K562 (cell line): ENCODE data around the gene ANKMY1. TPM values are rescaled to one million over a fixed set of nuclear protein-coding genes. Genes with fewer than 3 reads are reported as not detected.

Experiments
- ATAC-seq: fragments of 200-7000 bp; cut with Tn5 transposase; 3 replicates; pipeline ENCODE4 v1.9.1; 2020; ENCODE audit warnings: moderate library complexity
- BruUV-seq: library from RNA; stranded (reverse); fragments of 400-500 nt; replicated peaks from 2 replicates; lab custom pipeline; 2021; lab: Mats Ljungman, UMichigan
- CTCF ChIA-PET: fragments of 300-600 bp; formaldehyde crosslinking; extraction: SDS; loops from one replicate; lab custom pipeline; 2021; ENCODE audit warnings: low intra/inter-chr PET ratio; lab: Yijun Ruan, JAX
- POLR2A ChIA-PET: fragments of 300-600, 350-650 bp; sonication (Branson Sonifier 250); formaldehyde crosslinking; extraction: SDS; loops from one replicate; lab custom pipeline; 2021; ENCODE audit warnings: antibody characterized with exemption, inconsistent platforms; lab: Yijun Ruan, JAX
- DNase-seq, 4 experiments: peaks; one replicate each; pipeline versions ENCODE4 v3.0.0 to v3.0.0-alpha.2; 2011 to 2018; ENCODE audit warnings: low spot score in 3 of 4, mixed read lengths in 3 of 4; ENCODE audit errors: extremely low read depth in 1 of 4
- FAIRE-seq: peaks from 2 replicates; lab custom pipeline; 2011; peaks lifted over from hg19 to GRCh38; lab: Jason Lieb, UNC
- H2AFZ ChIP-seq: 2 replicates; pipeline ENCODE4 v1.6.0; 2011; ENCODE audit warnings: low read depth, low read length, control low read depth, inconsistent platforms
- H3K27ac ChIP-seq: fragments of 200-600 bp; 3 replicates; pipeline ENCODE4 v1.8.0; 2011; ENCODE audit warnings: low read depth, mild to moderate bottlenecking, control low read depth, inconsistent platforms, low read length, moderate library complexity, mixed read lengths; ENCODE audit errors: extremely low read depth
- H3K27me3 ChIP-seq, 2 experiments: fragments of 300-600 bp in 1 of 2; 2 replicates in 1 of 2; 3 replicates in 1 of 2; pipeline versions ENCODE4 v1.6.0 to v1.8.0; 2011; ENCODE audit warnings: inconsistent platforms in 2 of 2, low read length in 2 of 2, mild to moderate bottlenecking in 1 of 2, mixed read lengths in 1 of 2, moderate library complexity in 1 of 2; ENCODE audit not compliant: control insufficient read depth in 2 of 2, insufficient read depth in 2 of 2
- H3K36me3 ChIP-seq: fragments of 300-600 bp; 3 replicates; pipeline ENCODE4 v1.8.0; 2011; ENCODE audit warnings: mild to moderate bottlenecking, low read length, inconsistent platforms; ENCODE audit not compliant: control insufficient read depth, insufficient read depth
- H3K4me1 ChIP-seq, 2 experiments: fragments of 200-600 bp in 1 of 2; replicated peaks in 1 of 2; 2 replicates in 1 of 2; 3 replicates in 1 of 2; pipeline versions ENCODE4 v1.5.1 to v1.8.0; 2011; ENCODE audit warnings: inconsistent platforms in 2 of 2, low read length in 2 of 2, mild to moderate bottlenecking in 1 of 2, mixed read lengths in 1 of 2, moderate library complexity in 1 of 2; ENCODE audit not compliant: control insufficient read depth in 2 of 2, insufficient read depth in 2 of 2
- H3K4me2 ChIP-seq: 2 replicates; pipeline ENCODE4 v1.6.1; 2011; ENCODE audit warnings: low read length, control low read depth, inconsistent platforms, mixed read lengths; ENCODE audit not compliant: insufficient read depth
- H3K4me3 ChIP-seq: fragments of 200-600 bp; sonication (generic), shearing (Covaris generic); 2 replicates; pipeline ENCODE4 v1.5.1; 2016; ENCODE audit warnings: control low read depth, inconsistent platforms
- H3K79me2 ChIP-seq: fragments of 200-600 bp; 3 replicates; pipeline ENCODE4 v1.8.0; 2011; ENCODE audit warnings: low read length, inconsistent platforms; ENCODE audit not compliant: control insufficient read depth, insufficient read depth
- H3K9ac ChIP-seq, 2 experiments: 2 replicates each; pipeline versions ENCODE4 v1.6.0 to v1.6.1; 2011; ENCODE audit warnings: low read depth in 2 of 2, low read length in 2 of 2, control low read depth in 1 of 2, inconsistent platforms in 1 of 2, mild to moderate bottlenecking in 1 of 2, mixed read lengths in 1 of 2; ENCODE audit not compliant: insufficient read depth in 1 of 2
- H3K9me1 ChIP-seq: one replicate; pipeline ENCODE4 v1.6.0; 2011; ENCODE audit warnings: inconsistent platforms, mild to moderate bottlenecking, low read length, moderate library complexity; ENCODE audit not compliant: control insufficient read depth, insufficient read depth
- H3K9me3 ChIP-seq: replicated peaks from 2 replicates; pipeline ENCODE4 v1.5.1; 2011; ENCODE audit warnings: low read depth, low read length, inconsistent platforms; ENCODE audit not compliant: control insufficient read depth, insufficient read depth
- H4K20me1 ChIP-seq: replicated peaks from 2 replicates; pipeline ENCODE4 v1.6.1; 2011; ENCODE audit warnings: low read length, inconsistent platforms, mixed read lengths; ENCODE audit not compliant: control insufficient read depth, insufficient read depth
- FOXA3 ChIP-seq, 2 experiments: fragments of 450-650 bp in 1 of 2; sonication (generic) in 1 of 2; formaldehyde crosslinking; IDR thresholded peaks in 1 of 2; conservative IDR thresholded peaks in 1 of 2; 2 replicates each; pipeline versions ENCODE4 v1.4.0 to v1.8.0; 2020 to 2022; ENCODE audit warnings: mild to moderate bottlenecking in 2 of 2, missing genetic modification reagents in 1 of 2
- NR4A1 ChIP-seq, 2 experiments: fragments of 250-450 bp in 1 of 2; fragments of 450-650 bp in 1 of 2; sonication (Bioruptor Pico) in 1 of 2; IDR thresholded peaks; 2 replicates each; pipeline versions ENCODE4 v1.4.0 to v1.6.1; 2016 to 2020; ENCODE audit warnings: mild to moderate bottlenecking in 2 of 2, missing compliant biosample characterization in 1 of 2, missing genetic modification characterization in 1 of 2, moderate library complexity in 1 of 2
- SMARCE1 ChIP-seq: fragments of 450-650 bp; IDR thresholded peaks from 2 replicates; pipeline ENCODE4 v1.7.1; 2016; ENCODE audit warnings: mild to moderate bottlenecking
- SRSF7 ChIP-seq: fragments of 200-400 bp; formaldehyde crosslinking; optimal IDR thresholded peaks from 2 replicates; pipeline ENCODE3; 2017; ENCODE audit warnings: mild to moderate bottlenecking, low read depth, low read length
- ZNF239 ChIP-seq: fragments of 250-450 bp; sonication (Bioruptor Pico); IDR thresholded peaks from 2 replicates; pipeline ENCODE4 v1.4.0; 2020; ENCODE audit warnings: mild to moderate bottlenecking
- WGBS: fragments of 100-300 bp; shearing (Covaris generic); methylation state at CpG from one replicate; pipeline ENCODE4 v1.1.6; 2016; ENCODE audit warnings: low coverage, mixed read lengths; ENCODE audit not compliant: insufficient coverage; ENCODE audit errors: missing lambda C conversion rate; 5-methylcytosine and 5-hydroxymethylcytosine counted together
- in situ Hi-C: fragments of 300-500 bp; cut with MboI; formaldehyde crosslinking; loops from 4 replicates; pipeline ENCODE4 v1.15.0; 2018; ENCODE audit warnings: inconsistent platforms, mixed read lengths
- intact Hi-C: fragments of 100-400 bp; cut with micrococcal nuclease; formaldehyde crosslinking; loops from 2 replicates; pipeline ENCODE4 v1.14.2; 2022
- polyA plus RNA-seq, 8 experiments: library from polyadenylated mRNA; depleted of rRNA in 4 of 8; stranded (reverse) in 5 of 8; unstranded in 3 of 8; fragments of >200 nt; fragmentation: Nextera tagmentation in 2 of 8; fragmentation: Illumina TruSeq in 1 of 8; extraction: Ambion mirVana in 2 of 8; extraction: Trizol in 1 of 8; gene quantifications; 2 replicates each; pipeline versions ENCODE4 v1.2.1 to v1.2.3, GENCODE V29; 2011 to 2014; ENCODE audit warnings: inconsistent platforms in 1 of 8, missing spikeins in 1 of 8
- total RNA-seq, 7 experiments: library from RNA; depleted of rRNA in 6 of 7; stranded (reverse); fragments of >200 nt in 6 of 7; fragmentation: Illumina TruSeq in 2 of 7; extraction: Trizol in 2 of 7; gene quantifications; 2 replicates each; pipeline versions ENCODE4 v1.2.1 to v1.2.3, GENCODE V29; 2011 to 2021; ENCODE audit warnings: low replicate concordance in 1 of 7
- TF ChIP-seq, protein P1 (sequence below): fragments of 250-450 bp; sonication (Bioruptor Pico); IDR thresholded peaks from 2 replicates; pipeline ENCODE4 v1.4.0; 2020; ENCODE audit warnings: mild to moderate bottlenecking, moderate library complexity
- TF ChIP-seq, protein P2 (sequence below), 2 experiments: fragments of 250-450 bp in 1 of 2; fragments of 450-650 bp in 1 of 2; sonication (Bioruptor Pico) in 1 of 2; IDR thresholded peaks; 2 replicates each; pipeline versions ENCODE4 v1.6.1 to v1.8.0; 2016 to 2021; ENCODE audit warnings: mild to moderate bottlenecking in 2 of 2, moderate library complexity in 2 of 2, missing compliant biosample characterization in 1 of 2, missing genetic modification characterization in 1 of 2
- TF ChIP-seq, protein P3 (sequence below): sonication (generic); formaldehyde crosslinking; IDR thresholded peaks from 2 replicates; pipeline ENCODE4 v1.8.0; 2022; ENCODE audit warnings: mild to moderate bottlenecking, missing genetic modification reagents

Gene ANKMY1
- total and polyA plus RNA-seq, 9 of the 15 experiments (the other 6 are each of a cell fraction or from before 2014, with no cell fraction given): 0.75 to 15.1 (median 11.7) TPM

DNA sequence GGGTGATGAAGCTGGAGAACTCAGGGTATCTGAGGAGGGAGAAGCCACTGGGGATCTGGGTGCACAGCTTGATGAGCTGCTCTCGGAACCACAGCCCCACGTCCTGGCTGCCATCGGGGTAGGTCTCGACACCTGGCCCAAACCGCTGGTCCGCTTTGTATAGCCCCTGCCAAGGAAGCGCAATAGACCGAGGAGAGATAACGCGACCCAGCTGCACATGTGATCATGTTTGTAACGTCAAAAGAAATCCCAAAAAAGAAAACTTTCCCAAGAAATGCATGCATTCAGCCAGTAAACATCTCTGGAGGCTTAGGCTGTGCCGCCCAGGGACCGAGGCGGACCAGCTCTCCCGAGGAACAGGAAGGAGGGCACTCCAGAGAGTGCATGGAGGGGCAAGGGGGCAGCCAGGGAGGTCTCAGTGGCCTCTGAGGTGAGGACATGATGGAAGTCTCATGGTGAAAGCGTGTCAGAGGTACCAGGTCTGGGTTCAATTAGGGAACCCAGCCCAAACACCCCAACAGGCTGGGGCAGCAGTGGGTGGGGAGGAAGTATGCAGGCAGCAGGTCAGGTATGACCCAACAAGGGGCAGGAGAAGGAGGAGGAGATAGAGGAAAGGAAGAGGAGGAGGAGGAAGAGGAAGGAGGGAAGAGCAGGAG, 28.3 kb downstream of the ANKMY1 start:
- POLR2A ChIA-PET: interaction anchor here (0.5 to 0.7 kb wide), 3 partner anchors 14 to 83 kb away, joined by 3 to 4 read pairs (median 4); no protein-coding TSS in a partner anchor
- Histone ChIP-seq H3K4me2 (no peak overlapping the region), H3K27me3 (no peaks in the 10 kb centered on the region), H4K20me1 (no peaks in the 10 kb centered on the region), H3K9me1 (no peaks in the 10 kb centered on the region), H3K9ac (no peak overlapping the region), H3K9me3 (peaks cover 15% of the 10 kb centered on the region), H3K4me3 (no peak overlapping the region), H2AFZ (no peak overlapping the region), H3K36me3 (peaks cover 35% of the 10 kb centered on the region; the same call in 2 of the 3 replicates), H3K79me2 (no peaks in the 10 kb centered on the region; the same call in 2 of the 3 replicates), H3K4me1 (no peaks in the 10 kb centered on the region; a peak in 1 of 5 replicates), H3K27ac (no peak overlapping the region)
- intact Hi-C loops: no loop called here
- in situ Hi-C loops: no loop called here
- ATAC-seq (no peak), DNase-seq (no peak), FAIRE-seq (no peak)
- BruUV-seq: no TSS peak
- 97% methylated on average over 11 of the region's 16 CpGs for WGBS
- CTCF ChIA-PET: no interaction called here
- TF ChIP-seq, protein P1, sequence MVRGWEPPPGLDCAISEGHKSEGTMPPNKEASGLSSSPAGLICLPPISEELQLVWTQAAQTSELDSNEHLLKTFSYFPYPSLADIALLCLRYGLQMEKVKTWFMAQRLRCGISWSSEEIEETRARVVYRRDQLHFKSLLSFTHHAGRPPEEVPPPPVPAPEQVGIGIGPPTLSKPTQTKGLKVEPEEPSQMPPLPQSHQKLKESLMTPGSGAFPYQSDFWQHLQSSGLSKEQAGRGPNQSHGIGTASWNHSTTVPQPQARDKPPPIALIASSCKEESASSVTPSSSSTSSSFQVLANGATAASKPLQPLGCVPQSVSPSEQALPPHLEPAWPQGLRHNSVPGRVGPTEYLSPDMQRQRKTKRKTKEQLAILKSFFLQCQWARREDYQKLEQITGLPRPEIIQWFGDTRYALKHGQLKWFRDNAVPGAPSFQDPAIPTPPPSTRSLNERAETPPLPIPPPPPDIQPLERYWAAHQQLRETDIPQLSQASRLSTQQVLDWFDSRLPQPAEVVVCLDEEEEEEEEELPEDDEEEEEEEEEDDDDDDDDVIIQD (CRISPR knock-in tag): no peak
- TF ChIP-seq ZNF239 (no peak), SRSF7 (no peak), NR4A1 (CRISPR knock-in tag; IDR thresholded peaks at IDR 0.05) (no peak), NR4A1 (tag; IDR thresholded peaks at IDR 0.05) (no peak), FOXA3 (CRISPR knock-in tag; conservative IDR thresholded peaks at IDR 0.05 in 1 of 2, IDR thresholded peaks at IDR 0.05 in 1 of 2) (no peak), SMARCE1 (no peak)
- TF ChIP-seq, protein P2, sequence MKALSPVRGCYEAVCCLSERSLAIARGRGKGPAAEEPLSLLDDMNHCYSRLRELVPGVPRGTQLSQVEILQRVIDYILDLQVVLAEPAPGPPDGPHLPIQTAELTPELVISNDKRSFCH (CRISPR knock-in tag; IDR thresholded peaks at IDR 0.05): no peak
- TF ChIP-seq, protein P2 (tag; IDR thresholded peaks at IDR 0.05): no peak
- TF ChIP-seq, protein P3, sequence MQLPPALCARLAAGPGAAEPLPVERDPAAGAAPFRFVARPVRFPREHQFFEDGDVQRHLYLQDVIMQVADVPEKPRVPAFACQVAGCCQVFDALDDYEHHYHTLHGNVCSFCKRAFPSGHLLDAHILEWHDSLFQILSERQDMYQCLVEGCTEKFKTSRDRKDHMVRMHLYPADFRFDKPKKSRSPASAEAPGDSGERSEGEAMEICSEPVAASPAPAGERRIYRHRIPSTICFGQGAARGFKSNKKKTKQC (CRISPR knock-in tag): no peak
